IMR-90 (cell line): Measurements from ENCODE around the gene TMEM117. TPM values are rescaled to one million over a fixed set of nuclear protein-coding genes. Genes with fewer than 3 reads are reported as not detected.

ENCODE experiments used
- ATAC-seq: fragments of 200-7000 bp; cut with Tn5 transposase; 2 replicates; pipeline ENCODE4 v1.9.1; 2020; ENCODE audit warnings: low read depth, mild to moderate bottlenecking, moderate library complexity
- BruUV-seq: library from RNA; stranded (reverse); fragments of 400-500 nt; replicated peaks from 2 replicates; lab custom pipeline; 2021; lab: Mats Ljungman, UMichigan
- CTCF ChIA-PET: fragments of 300-600 bp; formaldehyde crosslinking; extraction: SDS; loops from one replicate; lab custom pipeline; 2021; ENCODE audit warnings: antibody characterized with exemption; lab: Yijun Ruan, JAX
- POLR2A ChIA-PET: fragments of 300-600 bp; sonication (Branson Sonifier 250); formaldehyde crosslinking; loops from one replicate; lab custom pipeline; 2022; ENCODE audit warnings: antibody characterized with exemption; ENCODE audit not compliant: unreplicated experiment; lab: Charles Lee
- DNase-seq: peaks from one replicate; pipeline ENCODE4 v3.0.0; 2013
- H2AFZ ChIP-seq: replicated peaks from 2 replicates; pipeline ENCODE3; 2013; ENCODE audit warnings: low read length, mild to moderate bottlenecking; ENCODE audit not compliant: poor library complexity
- H2AK5ac ChIP-seq: 2 replicates; pipeline ENCODE4 v1.6.1; 2013; ENCODE audit warnings: low read depth, low read length, inconsistent platforms
- H2AK9ac ChIP-seq: replicated peaks from 2 replicates; pipeline ENCODE3; 2013; ENCODE audit warnings: mild to moderate bottlenecking, low read depth, low read length, moderate library complexity; ENCODE audit not compliant: poor library complexity
- H2BK120ac ChIP-seq: 2 replicates; pipeline ENCODE4 v1.6.1; 2013; ENCODE audit warnings: low read depth, low read length, inconsistent platforms
- H2BK15ac ChIP-seq: 3 replicates; pipeline ENCODE4 v1.6.1; 2013; ENCODE audit warnings: low read depth, low read length, inconsistent platforms
- H2BK20ac ChIP-seq: 2 replicates; pipeline ENCODE4 v1.6.1; 2013; ENCODE audit warnings: low read depth, mild to moderate bottlenecking, inconsistent platforms, low read length, moderate library complexity
- H2BK5ac ChIP-seq: 2 replicates; pipeline ENCODE4 v1.6.1; 2013; ENCODE audit warnings: mild to moderate bottlenecking, low read depth, low read length, inconsistent platforms; ENCODE audit not compliant: poor library complexity, severe bottlenecking
- H3K14ac ChIP-seq: replicated peaks from 2 replicates; pipeline ENCODE4 v1.6.1; 2013; ENCODE audit warnings: low read depth, low read length, inconsistent platforms
- H3K18ac ChIP-seq: 2 replicates; pipeline ENCODE4 v1.6.1; 2013; ENCODE audit warnings: low read depth, low read length, control low read depth
- H3K23ac ChIP-seq: 2 replicates; pipeline ENCODE4 v1.6.1; 2013; ENCODE audit warnings: low read depth, low read length, inconsistent platforms
- H3K27ac ChIP-seq: 2 replicates; pipeline ENCODE4 v1.5.1; 2013; ENCODE audit warnings: mild to moderate bottlenecking, control low read depth, low read length; ENCODE audit not compliant: insufficient read depth
- H3K27me3 ChIP-seq: 2 replicates; pipeline ENCODE4 v1.6.1; 2013; ENCODE audit warnings: low read length; ENCODE audit not compliant: control insufficient read depth, insufficient read depth
- H3K36me3 ChIP-seq: 2 replicates; pipeline ENCODE4 v1.6.1; 2013; ENCODE audit warnings: low read length, mixed read lengths; ENCODE audit not compliant: control insufficient read depth, insufficient read depth
- H3K4ac ChIP-seq: 2 replicates; pipeline ENCODE4 v1.6.1; 2013; ENCODE audit warnings: low read depth, low read length, inconsistent platforms
- H3K4me1 ChIP-seq: 2 replicates; pipeline ENCODE4 v1.6.1; 2013; ENCODE audit warnings: low read length, mixed read lengths; ENCODE audit not compliant: control insufficient read depth, insufficient read depth
- H3K4me2 ChIP-seq: 2 replicates; pipeline ENCODE4 v1.6.1; 2013; ENCODE audit warnings: low read depth, mild to moderate bottlenecking, control low read depth, low read length, moderate library complexity
- H3K4me3 ChIP-seq: 2 replicates; pipeline ENCODE4 v1.5.1; 2013; ENCODE audit warnings: low read depth, mild to moderate bottlenecking, control low read depth, low read length, moderate library complexity; ENCODE audit not compliant: insufficient read depth
- H3K56ac ChIP-seq: 2 replicates; pipeline ENCODE4 v1.6.1; 2013; ENCODE audit warnings: low read length, inconsistent platforms; ENCODE audit not compliant: insufficient read depth; ENCODE audit errors: extremely low read depth
- H3K79me1 ChIP-seq, 2 experiments: 2 replicates each; pipeline ENCODE4 v1.6.1; 2013; ENCODE audit warnings: low read length in 2 of 2, inconsistent platforms in 1 of 2, low read depth in 1 of 2
- H3K9ac ChIP-seq: 2 replicates; pipeline ENCODE4 v1.6.1; 2013; ENCODE audit warnings: low read depth, low read length, control low read depth
- H3K9me1 ChIP-seq: 2 replicates; pipeline ENCODE4 v1.6.1; 2013; ENCODE audit warnings: low read length, inconsistent platforms; ENCODE audit not compliant: insufficient read depth
- H3K9me3 ChIP-seq: 2 replicates; pipeline ENCODE4 v1.6.1; 2013; ENCODE audit warnings: low read length; ENCODE audit not compliant: control insufficient read depth, insufficient read depth
- H4K20me1 ChIP-seq: 2 replicates; pipeline ENCODE4 v1.6.1; 2013; ENCODE audit warnings: low read length, inconsistent platforms; ENCODE audit not compliant: insufficient read depth
- H4K5ac ChIP-seq: 2 replicates; pipeline ENCODE4 v1.6.1; 2013; ENCODE audit warnings: mild to moderate bottlenecking, low read depth, low read length, control low read depth
- H4K8ac ChIP-seq, 2 experiments: 2 replicates each; pipeline ENCODE4 v1.6.1; 2013; ENCODE audit warnings: low read depth in 2 of 2, low read length in 2 of 2, control low read depth in 1 of 2, inconsistent platforms in 1 of 2
- H4K91ac ChIP-seq: 2 replicates; pipeline ENCODE4 v1.6.1; 2013; ENCODE audit warnings: low read depth, low read length, inconsistent platforms; ENCODE audit not compliant: insufficient read depth
- BHLHE40 ChIP-seq: fragments of 150-350 bp; IDR thresholded peaks from 2 replicates; pipeline ENCODE4 v1.6.1; 2016; ENCODE audit warnings: mild to moderate bottlenecking, low read depth, low read length
- CEBPB ChIP-seq: IDR thresholded peaks from 2 replicates; pipeline ENCODE4 v1.6.1; 2012; ENCODE audit warnings: low read depth, low read length, improper control_type of control experiment
- CHD1 ChIP-seq: IDR thresholded peaks from 2 replicates; pipeline ENCODE4 v1.6.1; 2012; ENCODE audit warnings: low read depth, low read length, improper control_type of control experiment
- FOS ChIP-seq: fragments of 150-350 bp; IDR thresholded peaks from 2 replicates; pipeline ENCODE4 v1.6.1; 2016; ENCODE audit warnings: low read depth, low read length
- MAFK ChIP-seq: IDR thresholded peaks from 2 replicates; pipeline ENCODE4 v1.6.1; 2012; ENCODE audit warnings: low read depth, low read length, improper control_type of control experiment
- MAZ ChIP-seq: IDR thresholded peaks from 2 replicates; pipeline ENCODE4 v1.6.1; 2012; ENCODE audit warnings: low read depth, mild to moderate bottlenecking, low read length, improper control_type of control experiment, moderate library complexity, borderline replicate concordance
- MXI1 ChIP-seq: IDR thresholded peaks from 2 replicates; pipeline ENCODE4 v1.6.1; 2012; ENCODE audit warnings: low read depth, mild to moderate bottlenecking, low read length, moderate library complexity, borderline replicate concordance
- NFE2L2 ChIP-seq: fragments of 150-350 bp; IDR thresholded peaks from 2 replicates; pipeline ENCODE4 v1.6.1; 2016; ENCODE audit warnings: low read depth, mild to moderate bottlenecking, low read length
- POLR2A ChIP-seq: IDR thresholded peaks from 2 replicates; pipeline ENCODE4 v1.6.1; 2012; ENCODE audit warnings: mild to moderate bottlenecking, low read depth, low read length
- RAD21 ChIP-seq: IDR thresholded peaks from 2 replicates; pipeline ENCODE4 v1.6.1; 2012; ENCODE audit warnings: low read length, improper control_type of control experiment
- RCOR1 ChIP-seq: IDR thresholded peaks from 2 replicates; pipeline ENCODE4 v1.6.1; 2012; ENCODE audit warnings: mild to moderate bottlenecking, low read length, improper control_type of control experiment; ENCODE audit not compliant: insufficient replicate concordance
- RFX5 ChIP-seq: IDR thresholded peaks from 2 replicates; pipeline ENCODE4 v1.8.0; 2012; ENCODE audit warnings: low read depth, mild to moderate bottlenecking, low read length, moderate library complexity
- SMC3 ChIP-seq: fragments of 150-350 bp; IDR thresholded peaks from 2 replicates; pipeline ENCODE4 v1.6.1; 2016; ENCODE audit warnings: low read depth, mild to moderate bottlenecking, antibody characterized with exemption, low read length, moderate library complexity
- WGBS, 2 experiments: methylation state at CpG; one replicate each; pipeline versions ENCODE4 v1.1.5 to v1.1.7; 2013; ENCODE audit warnings: missing lambda C conversion rate in 2 of 2; ENCODE audit not compliant: insufficient read length in 1 of 2; ENCODE audit errors: extremely low coverage in 2 of 2; 5-methylcytosine and 5-hydroxymethylcytosine counted together
- dilution Hi-C: fragments of 300-500 bp; cut with HindIII; formaldehyde crosslinking; loops from one replicate; pipeline ENCODE4 v1.14.3; 2018; ENCODE audit warnings: low sequenced_read_pairs; ENCODE audit not compliant: unreplicated experiment
- in situ Hi-C: fragments of 300-500 bp; cut with MboI; formaldehyde crosslinking; loops from 3 replicates; pipeline ENCODE4 v1.14.3; 2019; ENCODE audit warnings: low sequenced_read_pairs, inconsistent platforms, mixed read lengths
- intact Hi-C: fragments of 100-400 bp; cut with micrococcal nuclease; formaldehyde crosslinking; loops from 2 replicates; pipeline ENCODE4 v1.10.0; 2022
- polyA plus RNA-seq, 3 experiments: library from polyadenylated mRNA; depleted of rRNA; stranded (reverse); fragments of >200 nt; gene quantifications; 2 replicates each; pipeline ENCODE4 v1.2.3, GENCODE V29; 2012; ENCODE audit warnings: low replicate concordance in 1 of 3
- total RNA-seq: library from RNA; depleted of rRNA; stranded (reverse); fragments of >200 nt; gene quantifications from 2 replicates; pipeline ENCODE4 v1.2.3, GENCODE V29; 2012
- TF ChIP-seq, protein P1 (sequence below): fragments of 150-350 bp; IDR thresholded peaks from 2 replicates; pipeline ENCODE4 v1.6.1; 2017; ENCODE audit warnings: mild to moderate bottlenecking, antibody characterized with exemption, low read length, low read depth
- TF ChIP-seq, protein P2 (sequence below): fragments of 150-350 bp; IDR thresholded peaks from 2 replicates; pipeline ENCODE4 v1.6.1; 2016; ENCODE audit warnings: low read depth, mild to moderate bottlenecking, low read length, moderate library complexity, borderline replicate concordance
- TF ChIP-seq, protein P3 (sequence below): conservative IDR thresholded peaks from 2 replicates; pipeline ENCODE4 v1.5.1; 2012; ENCODE audit warnings: mild to moderate bottlenecking, low read depth, low read length, improper control_type of control experiment

Gene TMEM117
- total and polyA plus RNA-seq, 2 of the 4 experiments (the other 2 are of a cell fraction), result 8.7 to 21.0 TPM

DNA sequence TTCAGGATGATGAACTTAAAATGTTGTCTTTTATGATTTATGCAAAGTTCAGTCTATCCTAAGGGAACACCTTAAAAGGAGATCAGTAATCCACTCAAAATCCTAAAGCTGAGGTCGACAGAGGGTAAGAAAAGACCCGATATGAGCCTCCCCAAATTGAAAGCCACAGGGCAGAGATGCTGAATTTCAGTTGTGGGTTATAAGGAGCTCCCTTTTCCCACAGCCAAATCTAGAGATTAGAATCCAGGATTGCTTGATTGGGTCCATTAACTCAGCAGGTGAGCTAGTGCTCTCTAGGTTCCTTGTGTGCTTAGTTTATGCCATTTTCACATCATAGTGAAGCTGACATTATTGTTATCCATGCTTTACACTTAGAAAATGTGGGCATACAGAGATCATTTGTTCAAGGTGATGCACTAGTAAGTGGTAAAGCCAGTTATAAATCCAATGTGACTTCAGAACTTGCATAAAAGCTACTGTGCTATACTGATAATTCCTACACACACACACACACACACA is 417.5 kb downstream of the TMEM117 start:
- H3K4ac ChIP-seq, result no peak overlapping the region
- H3K36me3 ChIP-seq, result no peaks in the 10 kb centered on the region
- no peak overlapping the region for H4K5ac ChIP-seq
- CTCF ChIA-PET, result no interaction called here
- no peak overlapping the region for H2BK15ac ChIP-seq
- no peaks in the 10 kb centered on the region for H3K9me3 ChIP-seq
- H3K4me1 ChIP-seq, result no peaks in the 10 kb centered on the region
- no peaks in the 10 kb centered on the region for H3K79me1 ChIP-seq
- no peak overlapping the region for H2BK20ac ChIP-seq
- ATAC-seq, result no peak
- H3K18ac ChIP-seq, result no peak overlapping the region
- intact Hi-C loops (no loop called here), in situ Hi-C loops (no loop called here), dilution Hi-C loops (no loop called here)
- TF ChIP-seq CHD1, result no peak
- no peak for TF ChIP-seq RCOR1
- TF ChIP-seq NFE2L2, result no peak
- TF ChIP-seq BHLHE40, result no peak
- TF ChIP-seq RFX5, result no peak
- no peak for TF ChIP-seq POLR2A
- no peak for TF ChIP-seq SMC3
- TF ChIP-seq, protein P1, sequence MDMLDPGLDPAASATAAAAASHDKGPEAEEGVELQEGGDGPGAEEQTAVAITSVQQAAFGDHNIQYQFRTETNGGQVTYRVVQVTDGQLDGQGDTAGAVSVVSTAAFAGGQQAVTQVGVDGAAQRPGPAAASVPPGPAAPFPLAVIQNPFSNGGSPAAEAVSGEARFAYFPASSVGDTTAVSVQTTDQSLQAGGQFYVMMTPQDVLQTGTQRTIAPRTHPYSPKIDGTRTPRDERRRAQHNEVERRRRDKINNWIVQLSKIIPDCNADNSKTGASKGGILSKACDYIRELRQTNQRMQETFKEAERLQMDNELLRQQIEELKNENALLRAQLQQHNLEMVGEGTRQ, result no peak
- TF ChIP-seq MAZ, result no peak
- TF ChIP-seq CEBPB, result no peak
- TF ChIP-seq RAD21, result no peak
- TF ChIP-seq MXI1, result no peak
- TF ChIP-seq FOS, result no peak
- TF ChIP-seq, protein P2, sequence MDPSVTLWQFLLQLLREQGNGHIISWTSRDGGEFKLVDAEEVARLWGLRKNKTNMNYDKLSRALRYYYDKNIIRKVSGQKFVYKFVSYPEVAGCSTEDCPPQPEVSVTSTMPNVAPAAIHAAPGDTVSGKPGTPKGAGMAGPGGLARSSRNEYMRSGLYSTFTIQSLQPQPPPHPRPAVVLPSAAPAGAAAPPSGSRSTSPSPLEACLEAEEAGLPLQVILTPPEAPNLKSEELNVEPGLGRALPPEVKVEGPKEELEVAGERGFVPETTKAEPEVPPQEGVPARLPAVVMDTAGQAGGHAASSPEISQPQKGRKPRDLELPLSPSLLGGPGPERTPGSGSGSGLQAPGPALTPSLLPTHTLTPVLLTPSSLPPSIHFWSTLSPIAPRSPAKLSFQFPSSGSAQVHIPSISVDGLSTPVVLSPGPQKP, result no peak
- TF ChIP-seq, protein P3, sequence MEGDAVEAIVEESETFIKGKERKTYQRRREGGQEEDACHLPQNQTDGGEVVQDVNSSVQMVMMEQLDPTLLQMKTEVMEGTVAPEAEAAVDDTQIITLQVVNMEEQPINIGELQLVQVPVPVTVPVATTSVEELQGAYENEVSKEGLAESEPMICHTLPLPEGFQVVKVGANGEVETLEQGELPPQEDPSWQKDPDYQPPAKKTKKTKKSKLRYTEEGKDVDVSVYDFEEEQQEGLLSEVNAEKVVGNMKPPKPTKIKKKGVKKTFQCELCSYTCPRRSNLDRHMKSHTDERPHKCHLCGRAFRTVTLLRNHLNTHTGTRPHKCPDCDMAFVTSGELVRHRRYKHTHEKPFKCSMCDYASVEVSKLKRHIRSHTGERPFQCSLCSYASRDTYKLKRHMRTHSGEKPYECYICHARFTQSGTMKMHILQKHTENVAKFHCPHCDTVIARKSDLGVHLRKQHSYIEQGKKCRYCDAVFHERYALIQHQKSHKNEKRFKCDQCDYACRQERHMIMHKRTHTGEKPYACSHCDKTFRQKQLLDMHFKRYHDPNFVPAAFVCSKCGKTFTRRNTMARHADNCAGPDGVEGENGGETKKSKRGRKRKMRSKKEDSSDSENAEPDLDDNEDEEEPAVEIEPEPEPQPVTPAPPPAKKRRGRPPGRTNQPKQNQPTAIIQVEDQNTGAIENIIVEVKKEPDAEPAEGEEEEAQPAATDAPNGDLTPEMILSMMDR, result no peak
- no peak for TF ChIP-seq MAFK
- DNase-seq, result no peak
- POLR2A ChIA-PET, result no interaction called here
- H3K4me3 ChIP-seq, result no peak overlapping the region
- WGBS, 2 experiments, result no CpG with 5 or more reads among the region's 2 CpGs
- no peak overlapping the region for H4K8ac ChIP-seq
- H3K9me1 ChIP-seq, result no peaks in the 10 kb centered on the region
- no TSS peak for BruUV-seq
- H4K20me1 ChIP-seq, result no peaks in the 10 kb centered on the region
- no peak overlapping the region for H3K4me2 ChIP-seq
- no peak overlapping the region for H3K56ac ChIP-seq
- H2AFZ ChIP-seq, result no peak overlapping the region
- no peak overlapping the region for H3K27ac ChIP-seq
- no peak overlapping the region for H3K23ac ChIP-seq
- H3K14ac ChIP-seq, result no peak overlapping the region
- no peak overlapping the region for H2AK5ac ChIP-seq
- no peaks in the 10 kb centered on the region for H3K27me3 ChIP-seq
- H2BK5ac ChIP-seq, result no peak overlapping the region
- H3K9ac ChIP-seq, result no peak overlapping the region
- H2BK120ac ChIP-seq, result no peak overlapping the region
- no peak overlapping the region for H4K91ac ChIP-seq
- H2AK9ac ChIP-seq, result no peak overlapping the region
